ENCODE results near the gene MAP3K13. TPM values are rescaled to one million over a fixed set of nuclear protein-coding genes. Genes with fewer than 3 reads are reported as not detected.

The MAP3K13 gene
- total RNA-seq, 1 experiment from 2014 or later, result 21.0 TPM

- Histone ChIP-seq H2AFZ (ENCODE audit: low read depth, low read length, poor library complexity, severe bottlenecking) (no peak overlapping the region), H3K27me3 (ENCODE audit: insufficient read depth, low read length) (no peaks in the 10 kb centered on the region), H3K4me1 (ENCODE audit: control insufficient read depth in 1 of 2, insufficient read depth in 2 of 2, low read length in 2 of 2) (peaks cover 23% of the 10 kb centered on the region in 2 experiments), H3K9ac (ENCODE audit: low read length) (peak overlapping the region; percentile 44; the same call in 1 of the 2 replicates), H3K27ac (ENCODE audit: low read depth, low read length) (peak overlapping the region; percentile 59; the same call in 1 of the 2 replicates), H3K79me2 (ENCODE audit: insufficient read depth, low read length) (no peaks in the 10 kb centered on the region), H4K20me1 (ENCODE audit: insufficient read depth) (no peaks in the 10 kb centered on the region), H3K4me2 (ENCODE audit: low read length) (peak overlapping the region; percentile 77), H3K9me3 (ENCODE audit: control insufficient read depth in 1 of 2, insufficient read depth in 1 of 2, low read depth in 1 of 2, low read length in 2 of 2) (no peaks in the 10 kb centered on the region), H3K4me3 (replicated peaks in 1 of 2; ENCODE audit: low read depth in 1 of 2, low read length in 2 of 2) (no peak overlapping the region), H3K36me3 (ENCODE audit: control insufficient read depth in 1 of 2, insufficient read depth in 2 of 2, low read length in 2 of 2) (no peaks in the 10 kb centered on the region), H3K9me2 (ENCODE audit: insufficient read depth) (no peaks in the 10 kb centered on the region)
- intact Hi-C loops (cut with micrococcal nuclease), result no loop called here
- TF ChIP-seq POLR2A (IDR thresholded peaks at IDR 0.05; ENCODE audit: borderline replicate concordance, extremely low read depth, insufficient read depth, insufficient read length) (no peak), ZBTB33 (IDR thresholded peaks at IDR 0.05; ENCODE audit: extremely low read depth, insufficient replicate concordance, low read length) (no peak), ELF1 (IDR thresholded peaks at IDR 0.05; ENCODE audit: borderline replicate concordance, low read depth) (no peak), POLR2AphosphoS5 (IDR thresholded peaks at IDR 0.05; ENCODE audit: low read depth, low read length) (no peak), EZH2phosphoT487 (IDR thresholded peaks at IDR 0.05; ENCODE audit: borderline replicate concordance) (no peak), SRF (IDR thresholded peaks at IDR 0.05; ENCODE audit: low read depth) (no peak), EZH2 (IDR thresholded peaks at IDR 0.05) (no peak)
- CTCF ChIA-PET, result no interaction called here
- BruUV-seq (replicated peaks), result no TSS peak
- POLR2A ChIA-PET, result interaction anchor here (1.7 kb wide), 1 partner anchor 12 kb away, joined by 3 read pairs; no protein-coding TSS in a partner anchor
- ATAC-seq (no peak), DNase-seq (ENCODE audit: low read depth, low spot score) (no peak)
- RAD21 ChIA-PET (ENCODE audit: low non-redundant PET in 1 of 2, low total read pairs in 2 of 2, uncharacterized antibody in 2 of 2, unreplicated experiment in 2 of 2), result no interaction called here
Measured at GRCh38 chr3:185526349-185526951, 163.5 kb downstream of the MAP3K13 start.

Data from HCT116 (cell line).